Right cardiac atrium (tissue), 5 donors: ENCODE measurements around the gene TMEM260. TPM values are rescaled to one million over a fixed set of nuclear protein-coding genes. Genes with fewer than 3 reads are reported as not detected.
A peak's percentile ranks its signal among the peaks of the same experiment; 100 is the strongest.
"Not testable (repeated sequence)": the region's sequence is repeated elsewhere in the genome, so short reads cannot be mapped to it uniquely, and the experiment has no call there.

Experiments
- ATAC-seq, 2 donors: fragments of 200-7000 bp; cut with Tn5 transposase; one replicate each; pipeline versions ENCODE4 v1.8.0 to v1.9.1; 2020; ENCODE audit warnings: moderate library complexity in 2 of 2, mild to moderate bottlenecking in 1 of 2
- DNase-seq, 3 donors: peaks; one replicate each; pipeline ENCODE4 v3.0.0-alpha.2; 2020
- H3K27ac ChIP-seq: one replicate; pipeline ENCODE4 v1.5.1; 2013; ENCODE audit warnings: mild to moderate bottlenecking, low read length, control low read depth, moderate library complexity
- H3K27me3 ChIP-seq: one replicate; pipeline ENCODE4 v1.6.1; 2013; ENCODE audit not compliant: control insufficient read depth, insufficient read depth
- H3K4me1 ChIP-seq: one replicate; pipeline ENCODE4 v1.6.1; 2013; ENCODE audit warnings: low read length; ENCODE audit not compliant: control insufficient read depth, insufficient read depth
- H3K4me3 ChIP-seq: one replicate; pipeline ENCODE4 v1.5.1; 2013; ENCODE audit warnings: low read length, control low read depth
- H3K9me3 ChIP-seq: one replicate; pipeline ENCODE4 v1.6.1; 2013; ENCODE audit warnings: low read length; ENCODE audit not compliant: control insufficient read depth
- WGBS: extraction: QIAGEN DNeasy Blood & Tissue Kit; methylation state at CpG from one replicate; pipeline ENCODE4 v1.1.7; 2013; 5-methylcytosine and 5-hydroxymethylcytosine counted together
- intact Hi-C, 4 donors: fragments of 100-400 bp; cut with DNase I; formaldehyde crosslinking; loops; one replicate each; pipeline versions ENCODE4 v1.11.0 to v1.14.0; 2022 to 2023
- polyA plus RNA-seq: library from polyadenylated mRNA; stranded (reverse); fragments of 200-250 nt; gene quantifications from one replicate; pipeline ENCODE4 v1.2.3, GENCODE V29; 2013
- total RNA-seq, 4 donors: library from RNA; stranded (reverse); fragmentation: NEBNext Ultra II Directional; extraction: Animal tissue kit (Norgen Biotek cat#: 25700); gene quantifications; one replicate each; pipeline ENCODE4 v1.2.1, GENCODE V29; 2021
- donor health status: healthy with polysubstance abuse.
- donor health status: DM: no; HTN: yes; CAD: no.
- donor health status: DM: no; HTN: no; CAD: no.
- donor health status: DM: no; HTN: yes; CAD: no; lungs with severe emphysema.
- donor health status: DM: yes; HTN: yes; CAD: no.

TMEM260 gene
- total and polyA plus RNA-seq, 5 donors, result 3.5 to 8.9 (median 7.8) TPM

- Histone ChIP-seq H3K27ac (no peak overlapping the region), H3K4me3 (no peak overlapping the region), H3K27me3 (no peaks in the 10 kb centered on the region), H3K9me3 (no peaks in the 10 kb centered on the region), H3K4me1 (no peaks in the 10 kb centered on the region)
- DNase-seq (no peak), ATAC-seq (no peak)
- intact Hi-C loops, result no loop called here
- 79% methylated on average over 3 of the region's 3 CpGs for WGBS
Measured at GRCh38 chr14:56678838-56679237, 99.2 kb downstream of the TMEM260 start.

GRCh38 chr14:56686416-56686815 is 106.8 kb downstream of the TMEM260 start:
- no peak overlapping the region for H3K27ac ChIP-seq
- WGBS, result 45% methylated on average over 4 of the region's 4 CpGs
- H3K9me3 ChIP-seq, result no peaks in the 10 kb centered on the region
- no peaks in the 10 kb centered on the region for H3K4me1 ChIP-seq
- peak in 1 of 3 donors; percentile 18 for DNase-seq
- peak; percentile 51 to 56 for ATAC-seq
- H3K4me3 ChIP-seq, result no peak overlapping the region
- H3K27me3 ChIP-seq, result no peaks in the 10 kb centered on the region
- intact Hi-C loops, result no loop called here

GRCh38 chr14:56687123-56687522 is 107.5 kb downstream of the TMEM260 start:
- Histone ChIP-seq H3K27ac (no peak overlapping the region), H3K9me3 (no peaks in the 10 kb centered on the region), H3K4me1 (no peaks in the 10 kb centered on the region), H3K27me3 (no peaks in the 10 kb centered on the region), H3K4me3 (no peak overlapping the region)
- no peak for ATAC-seq
- intact Hi-C loops, result no loop called here
- no peak for DNase-seq
- 70% methylated on average over 8 of the region's 8 CpGs for WGBS

GRCh38 chr14:56694609-56695008 is 115.0 kb downstream of the TMEM260 start:
- Histone ChIP-seq H3K9me3 (peaks cover 2% of the 10 kb centered on the region), H3K27ac (no peak overlapping the region), H3K4me1 (no peaks in the 10 kb centered on the region), H3K4me3 (no peak overlapping the region), H3K27me3 (peaks cover 4% of the 10 kb centered on the region)
- ATAC-seq (no peak), DNase-seq (no peak)
- 63% methylated on average over 3 of the region's 3 CpGs for WGBS
- intact Hi-C loops, result no loop called here

GRCh38 chr14:56695216-56695615 is 115.6 kb downstream of the TMEM260 start:
- H3K4me3 ChIP-seq, H3K4me1 ChIP-seq, H3K27ac ChIP-seq, DNase-seq, H3K9me3 ChIP-seq, ATAC-seq, intact Hi-C loops, H3K27me3 ChIP-seq: not testable (repeated sequence)
- WGBS, result 71% methylated on average over 9 of the region's 9 CpGs

Other genes with a start within 250 kb of the TMEM260 start
- gene OTX2, start 230.7 kb downstream of the TMEM260 start, total RNA-seq, result not detected
- gene OTX2, start 230.7 kb downstream of the TMEM260 start, polyA plus RNA-seq, result not detected